ENCODE data around the gene E2F6.

E2F6 gene, protein sequence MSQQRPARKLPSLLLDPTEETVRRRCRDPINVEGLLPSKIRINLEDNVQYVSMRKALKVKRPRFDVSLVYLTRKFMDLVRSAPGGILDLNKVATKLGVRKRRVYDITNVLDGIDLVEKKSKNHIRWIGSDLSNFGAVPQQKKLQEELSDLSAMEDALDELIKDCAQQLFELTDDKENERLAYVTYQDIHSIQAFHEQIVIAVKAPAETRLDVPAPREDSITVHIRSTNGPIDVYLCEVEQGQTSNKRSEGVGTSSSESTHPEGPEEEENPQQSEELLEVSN

DNA sequence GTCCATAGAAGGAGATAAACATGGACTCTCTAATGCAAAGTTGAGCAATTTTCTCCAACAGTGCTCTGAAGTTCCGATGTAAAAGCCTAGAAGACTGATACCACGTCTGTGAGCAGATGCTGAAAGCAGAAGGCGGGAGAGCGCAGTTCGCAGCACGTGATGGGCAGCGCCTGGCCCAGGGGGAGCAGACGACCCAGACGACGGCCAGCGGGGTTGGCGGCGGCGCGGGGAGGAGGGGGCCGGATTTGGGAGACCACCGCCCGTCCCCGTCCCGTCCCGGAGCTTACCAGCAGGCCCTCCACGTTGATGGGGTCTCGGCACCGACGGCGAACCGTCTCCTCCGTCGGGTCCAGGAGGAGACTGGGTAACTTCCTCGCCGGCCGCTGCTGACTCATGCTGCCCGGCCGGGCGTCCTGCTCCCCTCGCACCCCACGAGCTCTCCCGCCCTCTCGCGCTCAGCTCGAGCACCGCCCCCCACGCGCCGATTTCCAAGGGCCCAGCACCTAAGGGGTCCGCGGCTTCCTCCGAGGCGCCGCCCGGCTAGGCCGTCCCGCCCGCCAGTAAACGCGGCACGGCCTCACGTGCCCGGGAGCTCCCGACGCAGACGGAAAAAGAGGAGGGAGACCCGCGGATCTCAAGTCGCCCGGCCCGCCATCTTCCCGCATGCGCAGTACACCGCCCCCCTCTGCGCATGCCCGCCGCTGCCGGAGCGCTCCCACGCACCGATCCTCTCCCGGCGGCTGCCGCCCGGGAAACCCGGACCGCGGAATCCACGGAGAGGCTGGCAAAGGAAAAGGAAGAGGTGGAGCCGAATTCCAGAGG lies at the start of gene E2F6:
TSS of gene E2F6 (minus strand) at position 677 of the 822 bp plus-strand sequence. CDS start at position 395, 282 bp downstream.
- ChIA-PET POLR2A (no interaction called here), CTCF (interaction anchor here (0.9 to 6.7 kb wide), 7 partner anchors 10 to 333 kb away, joined by 3 to 50 read pairs (median 5); partner anchors contain the start of gene ROCK2)
- peak; percentile 90 for DNase-seq (ENCODE audit: extremely low spot score)
- TF ChIP-seq, protein P1, sequence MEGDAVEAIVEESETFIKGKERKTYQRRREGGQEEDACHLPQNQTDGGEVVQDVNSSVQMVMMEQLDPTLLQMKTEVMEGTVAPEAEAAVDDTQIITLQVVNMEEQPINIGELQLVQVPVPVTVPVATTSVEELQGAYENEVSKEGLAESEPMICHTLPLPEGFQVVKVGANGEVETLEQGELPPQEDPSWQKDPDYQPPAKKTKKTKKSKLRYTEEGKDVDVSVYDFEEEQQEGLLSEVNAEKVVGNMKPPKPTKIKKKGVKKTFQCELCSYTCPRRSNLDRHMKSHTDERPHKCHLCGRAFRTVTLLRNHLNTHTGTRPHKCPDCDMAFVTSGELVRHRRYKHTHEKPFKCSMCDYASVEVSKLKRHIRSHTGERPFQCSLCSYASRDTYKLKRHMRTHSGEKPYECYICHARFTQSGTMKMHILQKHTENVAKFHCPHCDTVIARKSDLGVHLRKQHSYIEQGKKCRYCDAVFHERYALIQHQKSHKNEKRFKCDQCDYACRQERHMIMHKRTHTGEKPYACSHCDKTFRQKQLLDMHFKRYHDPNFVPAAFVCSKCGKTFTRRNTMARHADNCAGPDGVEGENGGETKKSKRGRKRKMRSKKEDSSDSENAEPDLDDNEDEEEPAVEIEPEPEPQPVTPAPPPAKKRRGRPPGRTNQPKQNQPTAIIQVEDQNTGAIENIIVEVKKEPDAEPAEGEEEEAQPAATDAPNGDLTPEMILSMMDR (IDR thresholded peaks at IDR 0.05; ENCODE audit: control extremely low read depth, extremely low read depth, low read depth, missing control alignments), result no peak

DNA sequence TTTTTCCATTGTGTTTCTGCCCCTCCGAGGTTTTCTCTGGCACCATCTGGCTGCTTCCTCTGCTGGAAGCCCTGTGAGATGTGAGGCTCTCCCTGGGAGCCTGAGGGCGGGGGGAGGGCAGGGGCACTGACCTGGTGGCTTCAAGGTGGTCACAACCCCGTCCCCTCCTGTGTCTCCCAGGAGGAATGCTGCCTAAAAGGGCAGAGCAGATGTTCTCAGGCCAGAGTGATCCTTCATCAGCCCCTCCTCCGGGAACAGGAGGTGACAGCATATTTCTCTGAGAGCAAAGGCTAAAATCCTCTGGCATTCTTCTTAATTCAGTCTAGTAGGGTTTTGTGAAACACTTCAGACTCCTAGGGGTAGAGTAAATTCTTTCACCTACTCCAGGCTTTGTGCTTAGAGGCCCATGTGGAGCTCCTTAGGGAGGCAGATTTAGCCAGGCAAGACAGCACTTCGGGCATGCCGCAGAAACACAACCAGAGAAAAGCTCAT lies 49.6 kb upstream of the E2F6 start:
- POLR2A ChIA-PET, result interaction anchor here (0.9 kb wide), 1 partner anchor 121 kb away, joined by 5 read pairs; no protein-coding TSS in a partner anchor
- no peak for DNase-seq (ENCODE audit: extremely low spot score)

DNA sequence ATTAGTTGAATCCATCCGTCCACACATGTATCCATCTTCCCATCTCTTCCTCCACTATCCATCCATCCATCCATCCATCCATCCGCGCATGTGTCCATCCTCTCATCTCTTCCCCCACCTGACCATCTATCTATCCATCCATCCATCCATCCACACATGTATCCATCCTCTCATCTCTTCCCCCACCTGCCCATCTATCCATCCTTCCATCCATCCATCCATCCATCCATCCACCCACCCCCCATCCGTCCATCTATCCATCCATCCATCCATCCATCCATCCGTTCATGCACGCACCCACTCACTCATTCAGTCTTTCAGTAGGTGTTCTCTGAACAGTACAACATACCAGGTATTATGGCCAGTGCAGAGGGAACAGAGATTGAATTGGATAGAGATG lies 48.9 kb upstream of the E2F6 start:
- TF ChIP-seq, protein P1 (IDR thresholded peaks at IDR 0.05; ENCODE audit: control extremely low read depth, extremely low read depth, low read depth, missing control alignments), result no peak
- no peak for DNase-seq (ENCODE audit: extremely low spot score)
- ChIA-PET POLR2A (no interaction called here), CTCF (no interaction called here)

More for the DNA sequence above, 49.6 kb upstream of the E2F6 start:
- CTCF ChIA-PET, result interaction anchor here (1.0 to 1.1 kb wide), 2 partner anchors 10 to 67 kb away, joined by 3 read pairs; no protein-coding TSS in a partner anchor
- TF ChIP-seq, protein P1 (IDR thresholded peaks at IDR 0.05; ENCODE audit: control extremely low read depth, extremely low read depth, low read depth, missing control alignments), result no peak

DNA sequence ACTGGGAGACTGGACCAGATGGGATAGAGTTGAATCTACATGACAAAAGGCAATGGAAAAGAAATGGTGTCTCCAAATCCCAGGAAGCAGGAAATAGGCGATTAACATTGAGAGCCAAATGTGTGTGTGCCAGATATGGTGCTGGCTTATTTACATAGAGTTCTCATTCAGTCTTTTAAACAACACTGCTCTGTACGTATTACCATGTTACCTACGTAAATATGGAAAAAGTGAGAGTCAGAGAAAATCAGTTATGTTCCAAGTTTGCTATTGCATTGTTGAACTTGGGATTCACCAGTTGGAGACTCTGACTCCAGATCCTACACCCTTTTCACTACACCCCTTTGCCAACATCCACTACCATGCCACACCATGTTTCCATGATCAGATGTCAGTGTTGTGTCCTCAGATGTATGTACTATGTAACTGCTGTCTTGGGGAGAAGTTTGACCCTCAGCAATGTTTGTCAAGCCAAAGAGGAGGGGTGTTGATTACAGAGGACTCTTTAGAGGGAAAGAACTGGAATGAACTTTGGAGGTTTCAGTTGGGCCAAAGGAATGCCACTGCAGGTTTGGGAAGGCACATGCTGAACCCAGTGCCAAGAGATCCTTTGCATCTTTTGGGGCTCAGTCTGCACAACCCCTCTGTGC lies 48.2 kb upstream of the E2F6 start:
- TF ChIP-seq, protein P1 (IDR thresholded peaks at IDR 0.05; ENCODE audit: control extremely low read depth, extremely low read depth, low read depth, missing control alignments), result no peak

DNA sequence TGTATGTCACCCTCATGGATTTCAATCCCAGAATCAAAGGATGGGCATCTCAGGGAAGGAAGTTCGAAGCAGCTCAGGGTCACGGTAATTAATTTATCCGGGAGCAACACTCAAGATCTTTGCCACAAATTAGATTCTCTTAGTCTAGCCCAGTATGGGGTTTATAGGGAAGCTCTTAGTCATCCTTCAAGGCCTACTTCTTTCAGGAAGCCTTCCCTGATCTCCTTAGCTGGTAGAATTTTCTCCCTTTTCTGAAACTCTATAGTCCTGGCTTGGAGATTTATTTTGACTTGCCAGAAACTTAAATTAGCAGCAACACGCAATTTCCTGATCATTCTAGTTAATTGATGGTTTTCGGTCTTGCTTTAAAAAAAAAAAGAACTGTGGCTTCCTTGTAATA lies 47.4 kb upstream of the E2F6 start:
- TF ChIP-seq, protein P1 (IDR thresholded peaks at IDR 0.05; ENCODE audit: control extremely low read depth, extremely low read depth, low read depth, missing control alignments), result no peak
- POLR2A ChIA-PET, result no interaction called here
- CTCF ChIA-PET, result interaction anchor here (1.1 to 1.9 kb wide), 5 partner anchors 10 to 71 kb away, joined by 3 to 10 read pairs (median 6); no protein-coding TSS in a partner anchor
- DNase-seq (ENCODE audit: extremely low spot score), result no peak

More for the DNA sequence above, 48.2 kb upstream of the E2F6 start:
- no peak for DNase-seq (ENCODE audit: extremely low spot score)
- CTCF ChIA-PET, result interaction anchor here (1.9 kb wide), 1 partner anchor 70 kb away, joined by 6 read pairs; no protein-coding TSS in a partner anchor
- POLR2A ChIA-PET, result no interaction called here

DNA sequence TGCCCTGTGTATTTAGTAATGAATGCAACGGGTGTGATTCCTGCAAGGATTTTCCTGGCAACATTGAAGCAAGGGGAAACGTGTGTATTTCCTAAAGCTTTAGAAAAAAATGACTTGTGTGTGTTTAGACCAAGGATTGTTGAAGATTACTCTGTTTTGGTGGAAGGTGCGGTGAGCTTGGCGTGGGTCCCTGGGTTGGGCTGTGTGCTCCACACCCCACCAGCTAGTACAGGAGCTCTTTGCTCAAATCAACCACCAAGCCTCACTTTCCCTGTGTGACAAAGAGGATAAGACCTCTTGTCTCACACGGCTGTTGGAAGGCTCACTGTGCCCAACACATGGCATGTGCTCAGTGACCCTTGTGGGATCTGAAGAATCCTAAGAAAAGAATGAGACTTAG lies 46.5 kb upstream of the E2F6 start:
- POLR2A ChIA-PET, result no interaction called here
- CTCF ChIA-PET, result interaction anchor here (1.1 to 1.9 kb wide), 5 partner anchors 11 to 72 kb away, joined by 3 to 10 read pairs (median 6); no protein-coding TSS in a partner anchor
- DNase-seq (ENCODE audit: extremely low spot score), result no peak
- TF ChIP-seq, protein P1 (IDR thresholded peaks at IDR 0.05; ENCODE audit: control extremely low read depth, extremely low read depth, low read depth, missing control alignments), result no peak
